Hypothalamus (tissue), 51 donors: Measurements from ENCODE around the gene MPL.

Experiments used
- DNase-seq, 51 donors: peaks; one replicate each; lab custom pipeline; 2025; lab: John Stamatoyannopoulos, UW

Gene MPL

DNA sequence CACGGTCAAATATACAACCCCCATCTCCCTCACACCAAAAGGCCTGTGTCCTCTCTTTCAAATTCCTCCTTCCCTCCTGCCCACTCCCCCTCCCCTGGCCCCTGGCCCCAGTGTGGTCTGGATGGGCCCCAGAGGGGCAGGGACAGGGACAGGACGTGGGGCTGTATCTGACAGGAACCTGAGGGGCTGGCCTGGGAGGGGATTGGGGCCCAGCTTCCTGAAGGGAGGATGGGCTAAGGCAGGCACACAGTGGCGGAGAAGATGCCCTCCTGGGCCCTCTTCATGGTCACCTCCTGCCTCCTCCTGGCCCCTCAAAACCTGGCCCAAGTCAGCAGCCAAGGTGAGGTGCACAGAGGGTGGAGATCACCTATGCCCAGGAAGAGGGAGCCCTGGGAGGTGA, at the start of gene MPL:
Gene MPL (plus strand): TSS at position 231 of the 400 bp plus-strand sequence. CDS start 31 bp downstream, at position 262.
- DNase-seq = no peak

DNA sequence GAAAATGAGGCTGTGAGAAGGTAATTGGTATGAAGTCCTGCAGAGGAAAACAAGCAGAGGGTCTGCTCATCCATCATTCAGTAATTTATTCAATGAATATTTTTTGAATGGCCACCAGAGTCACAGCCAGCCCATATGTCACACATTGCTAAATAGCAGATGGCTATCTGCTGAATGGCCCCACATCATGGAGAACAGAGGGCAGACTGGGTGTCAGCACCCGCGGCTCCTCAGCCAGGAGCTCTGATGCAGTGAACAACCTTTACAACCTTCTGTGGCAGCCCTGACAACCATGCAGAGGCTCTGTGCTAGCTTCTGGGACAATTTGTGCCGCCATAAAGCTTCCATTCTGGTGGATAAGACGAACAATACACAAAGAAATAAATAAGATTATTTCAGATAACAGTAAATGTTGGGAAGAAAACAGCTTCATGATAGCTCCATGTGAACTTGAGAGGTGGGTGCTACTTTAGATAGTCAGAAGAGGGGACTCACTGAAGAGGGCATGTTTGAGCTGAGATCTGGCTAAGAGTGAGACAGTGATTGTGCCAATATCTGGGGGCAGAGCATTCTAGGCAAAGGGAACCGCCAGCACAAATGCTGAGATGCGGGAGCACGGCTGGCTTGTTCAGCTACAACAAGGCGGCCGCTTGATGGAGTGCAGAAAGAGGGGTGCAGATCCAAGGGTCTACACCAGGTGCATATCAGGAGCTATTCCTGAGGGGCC, 49.4 kb upstream of the MPL start:
- DNase-seq = peak in 2 of 51 donors; percentile 17 to 26

DNA sequence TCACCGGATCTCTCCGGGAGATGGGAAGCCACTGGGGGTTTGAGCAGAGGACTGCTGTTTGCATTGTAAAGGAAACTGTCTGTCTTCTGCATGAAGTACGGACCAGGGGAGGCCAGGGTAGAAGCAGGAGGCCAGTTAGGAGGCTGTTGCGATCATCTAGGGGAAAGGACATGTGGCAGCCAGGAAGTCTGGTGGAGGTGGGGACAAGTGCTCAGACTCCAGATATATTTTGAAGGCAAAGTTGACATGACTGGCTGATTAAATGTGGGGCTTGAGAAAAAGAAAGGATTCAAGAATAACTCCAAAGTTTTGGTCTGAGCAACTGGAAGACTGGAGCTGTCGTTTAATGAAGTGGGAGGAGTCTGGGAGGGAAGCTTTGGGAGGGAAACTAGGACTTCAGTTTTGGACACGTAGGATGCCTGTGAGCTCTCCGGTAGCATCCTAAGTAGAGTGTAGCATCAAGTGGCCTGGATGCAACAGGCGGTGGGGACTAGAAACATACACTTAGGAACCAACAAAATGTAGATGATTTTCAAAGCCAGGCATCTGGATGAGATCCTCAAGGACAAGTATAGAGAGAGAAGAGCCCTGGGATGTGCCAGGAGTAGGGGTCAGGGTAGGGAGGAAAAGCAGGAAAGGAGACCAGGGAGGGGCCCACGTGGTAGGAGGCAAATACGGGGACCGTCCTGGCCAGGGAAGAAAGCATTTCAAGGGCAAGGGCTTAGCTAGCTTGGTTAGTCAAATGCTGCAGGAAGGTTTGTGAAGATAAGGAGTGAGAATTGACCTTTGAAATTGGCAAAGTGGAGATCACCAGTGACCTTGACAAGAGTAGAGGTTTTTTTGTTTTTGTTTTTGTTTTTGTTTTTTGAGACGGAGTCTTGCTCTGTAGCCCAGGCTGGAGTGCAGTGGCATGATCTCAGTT, 48.6 kb upstream of the MPL start:
- no peak for DNase-seq

DNA sequence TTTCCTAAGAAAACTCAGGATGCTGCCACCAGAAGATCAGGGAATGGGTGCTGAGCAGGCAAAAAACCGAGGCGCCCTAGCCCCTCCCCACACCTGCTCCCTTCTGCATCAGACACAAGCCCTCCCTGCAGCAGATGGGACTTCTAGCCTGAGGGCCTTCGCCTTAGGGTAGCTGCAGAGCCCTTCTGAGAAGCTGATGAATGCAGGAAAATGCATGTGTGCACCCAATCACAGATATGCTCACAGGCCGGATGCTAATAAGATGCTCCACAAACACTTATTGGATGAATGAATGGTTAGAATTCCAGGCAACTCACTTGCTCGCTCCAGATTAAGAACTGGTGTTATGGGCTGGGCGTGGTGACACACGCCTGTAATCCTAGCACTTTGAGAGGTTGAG, 45.4 kb upstream of the MPL start:
- peak in 1 of 51 donors; percentile 9 for DNase-seq

DNA sequence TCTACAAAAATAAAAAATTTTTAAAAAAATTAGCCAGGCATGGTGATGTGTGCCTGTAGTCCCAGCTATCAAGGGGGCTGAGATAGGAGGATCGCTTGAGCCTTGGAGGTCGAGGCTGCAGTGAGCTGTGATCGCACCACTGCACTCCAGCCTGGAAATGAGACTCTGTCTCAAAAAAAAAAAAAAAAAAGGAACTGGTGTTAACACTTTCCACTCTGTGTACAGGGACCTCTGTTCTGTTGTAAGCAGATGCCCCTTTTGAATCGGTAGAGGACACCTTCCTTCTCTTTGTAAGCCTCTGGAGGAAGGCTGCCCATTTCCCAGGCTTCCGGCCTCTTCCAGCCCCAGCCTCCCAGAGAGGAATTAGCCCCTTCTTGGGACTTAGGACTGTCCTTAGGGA, 44.9 kb upstream of the MPL start:
- no peak for DNase-seq

DNA sequence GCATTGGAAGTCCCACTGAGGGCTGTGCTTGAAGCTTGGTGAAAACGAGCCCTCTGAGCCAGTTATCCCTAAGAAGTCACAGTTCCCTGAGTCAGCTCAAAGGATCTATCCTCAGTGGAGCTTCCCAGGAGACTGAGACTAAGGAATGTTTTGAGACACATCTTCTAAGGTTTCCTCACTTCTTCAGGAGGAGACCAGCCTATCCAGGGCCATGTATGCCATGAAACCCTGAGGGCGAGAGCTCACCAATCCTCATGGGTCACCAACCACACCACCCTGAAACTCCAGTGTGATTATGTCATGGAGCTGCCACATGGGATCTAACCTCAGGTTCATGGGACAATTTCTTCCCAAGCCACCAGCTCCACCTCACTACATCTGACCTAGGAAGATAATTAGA, 44.4 kb upstream of the MPL start:
- DNase-seq = no peak

DNA sequence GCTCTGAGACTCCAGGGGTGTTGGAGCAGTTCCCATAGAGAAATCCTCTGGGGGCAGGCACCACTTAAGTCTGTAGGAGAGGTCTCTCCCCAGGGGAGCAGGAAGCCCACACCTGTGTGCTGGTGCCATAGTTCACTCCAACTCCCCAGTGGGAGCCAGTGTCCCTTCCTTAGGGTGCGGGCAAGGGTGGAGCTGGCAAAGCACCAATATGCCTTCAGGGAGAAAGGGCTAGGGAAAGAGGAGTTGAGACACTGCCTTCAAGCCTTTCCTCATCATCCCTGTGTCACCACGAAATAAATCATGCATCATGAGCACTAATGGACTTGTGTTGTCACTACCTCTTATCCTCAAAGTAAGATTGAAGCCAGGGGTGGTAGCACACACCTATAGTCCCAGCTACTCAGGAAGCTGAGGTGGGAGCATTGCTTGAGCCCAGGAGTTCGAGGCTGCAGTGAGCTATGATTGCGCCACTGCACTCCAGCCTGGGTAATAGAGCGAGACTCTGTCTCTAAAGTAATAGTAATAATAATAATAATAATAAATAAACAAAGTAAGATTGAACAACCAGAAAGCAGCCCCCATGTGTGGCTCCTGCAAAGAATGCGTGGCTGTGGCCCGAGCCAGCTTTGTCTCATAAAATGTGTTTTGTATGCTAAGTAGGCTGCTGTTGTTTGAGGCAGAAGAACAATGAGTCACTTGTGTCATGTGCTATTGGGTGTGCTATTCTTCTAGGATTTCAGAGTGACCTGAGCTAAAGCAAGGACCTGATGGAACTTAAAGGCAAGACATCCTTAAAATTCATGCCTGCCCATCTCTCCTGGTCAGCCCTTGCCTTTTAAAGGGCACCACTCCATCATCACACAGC, 43.5 kb upstream of the MPL start:
- peak in 33 of 51 donors; percentile 15 to 83 (median 46) for DNase-seq

DNA sequence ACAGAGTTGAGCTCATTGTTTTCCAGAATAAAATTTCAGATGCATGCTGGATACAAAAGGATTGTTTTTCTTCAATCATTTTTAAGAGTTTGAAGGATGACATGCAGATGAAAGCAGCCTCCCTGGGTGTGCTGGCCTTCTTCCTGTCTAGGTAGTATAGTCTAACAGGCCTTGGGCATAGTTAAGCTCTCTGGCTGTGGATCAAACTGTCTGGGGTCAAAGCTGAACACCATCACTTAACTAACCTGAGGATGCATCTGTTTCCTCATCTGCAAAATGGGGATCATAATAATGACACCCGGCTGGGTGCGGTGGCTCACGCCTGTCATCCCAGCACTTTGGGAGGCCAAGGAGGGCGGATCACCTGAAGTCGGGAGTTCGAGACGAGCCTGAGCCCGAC, 42.9 kb upstream of the MPL start:
- DNase-seq = peak in 1 of 51 donors; percentile 74

DNA sequence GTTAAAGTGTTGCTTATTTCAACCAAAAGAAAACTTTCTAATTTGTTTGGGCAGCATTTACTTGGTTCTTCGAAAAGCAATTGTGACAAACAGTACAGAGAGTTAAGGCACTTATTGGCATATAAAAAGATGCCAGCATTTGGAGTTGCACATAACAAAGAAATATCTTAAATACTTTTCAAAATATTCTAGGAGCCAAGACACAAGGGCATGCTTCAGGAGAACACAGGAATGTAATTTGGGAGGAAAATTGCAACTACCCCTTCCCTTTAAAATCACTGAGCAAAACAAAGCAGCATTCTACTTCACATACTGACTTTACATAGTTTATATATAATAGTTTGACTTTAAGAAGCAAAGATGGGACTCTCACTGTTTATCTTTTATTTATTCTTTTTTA, 41.4 kb upstream of the MPL start:
- DNase-seq = peak in 1 of 51 donors; percentile 20

DNA sequence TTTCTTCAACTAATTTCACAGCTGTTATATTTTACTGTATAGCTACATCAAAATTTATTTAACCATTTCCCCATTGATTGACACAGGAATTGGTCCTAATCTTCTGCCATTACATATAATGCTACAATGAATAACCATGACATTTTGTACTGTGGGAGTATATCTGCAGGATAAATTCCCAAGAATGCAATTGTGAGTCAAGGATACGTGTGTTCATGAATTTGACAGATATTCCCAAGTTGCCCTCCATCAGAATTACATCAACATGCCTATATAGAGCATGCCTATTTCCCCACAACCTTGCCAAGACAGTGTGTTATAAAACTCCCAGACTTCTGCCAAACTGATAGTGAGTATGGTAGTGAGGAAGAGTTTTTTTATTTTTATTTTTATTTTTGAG, 39.6 kb upstream of the MPL start:
- no peak for DNase-seq

DNA sequence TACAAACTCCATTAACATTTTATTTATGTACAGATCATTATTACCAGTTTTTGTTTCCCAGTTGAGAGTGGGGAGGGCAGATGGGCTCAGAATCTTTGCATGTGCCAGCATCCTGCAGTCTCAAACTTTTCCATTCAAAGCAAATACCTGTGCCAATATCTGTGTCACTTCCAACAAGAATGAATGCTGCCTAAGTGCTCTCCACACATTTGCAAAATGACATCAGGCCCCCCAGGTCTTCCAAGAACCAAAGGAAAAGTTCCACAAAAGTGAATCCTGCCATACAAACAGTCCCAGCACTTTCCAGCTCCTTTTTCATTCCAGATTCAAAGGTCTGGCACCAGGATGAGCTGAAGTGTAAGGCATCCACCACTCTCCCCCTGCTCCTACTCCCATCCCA, 38.5 kb upstream of the MPL start:
- DNase-seq = no peak

DNA sequence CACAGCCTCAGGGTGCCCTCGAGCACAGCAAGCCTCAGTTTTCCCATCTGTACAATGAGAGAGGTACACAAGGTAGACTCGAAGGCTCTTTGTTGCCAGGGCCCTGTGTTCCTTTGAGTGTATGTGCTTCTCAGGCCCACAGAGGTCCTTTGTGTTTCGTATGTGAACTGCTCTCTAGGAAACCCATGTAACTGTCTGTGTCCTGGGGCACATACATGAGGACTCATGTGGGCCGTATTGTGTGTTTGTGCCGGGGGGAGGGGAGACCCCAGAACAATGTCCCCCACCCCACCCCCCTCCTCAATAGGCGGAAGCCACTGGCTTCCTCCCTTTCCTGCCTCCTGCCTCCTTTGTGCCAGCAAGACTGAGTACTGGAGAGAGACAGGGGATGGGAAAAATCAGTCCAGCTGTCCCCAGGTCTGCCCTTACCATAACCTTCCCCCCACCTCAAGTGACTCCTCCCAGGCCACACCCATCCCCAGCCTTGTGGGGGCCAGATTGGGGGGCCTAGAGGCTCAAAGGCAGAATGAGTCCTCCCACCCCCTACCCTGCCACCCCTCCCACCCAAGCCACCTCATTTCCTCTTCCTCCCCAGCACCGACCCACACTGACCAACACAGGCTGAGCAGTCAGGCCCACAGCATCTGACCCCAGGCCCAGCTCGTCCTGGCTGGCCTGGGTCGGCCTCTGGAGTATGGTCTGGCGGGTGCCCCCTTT, 37.1 kb upstream of the MPL start, which contains the start of gene TIE1:
Gene TIE1 (plus strand): TSS at position 605 of the 717 bp plus-strand sequence. CDS start 90 bp downstream, at position 695.
- no peak for DNase-seq

DNA sequence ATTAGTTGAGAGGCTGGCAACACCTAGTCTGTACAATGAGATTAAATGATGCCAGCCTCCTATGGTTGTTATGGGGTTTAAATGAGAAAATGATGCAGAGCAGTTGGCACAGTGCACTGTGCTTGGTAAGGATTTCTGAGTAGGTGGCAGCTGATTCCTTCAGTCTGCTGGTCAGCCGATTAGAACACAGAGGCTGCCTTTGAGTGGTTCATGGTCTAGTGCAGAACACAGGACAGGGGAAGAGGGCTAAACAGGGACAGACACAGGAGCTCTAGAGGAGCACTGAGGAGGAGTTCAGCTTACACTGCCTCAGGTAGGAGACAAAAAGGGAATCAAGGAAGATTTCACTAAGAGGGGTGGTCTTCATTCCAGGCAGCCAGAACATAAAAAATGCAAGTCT, 35.4 kb upstream of the MPL start:
- DNase-seq = no peak

DNA sequence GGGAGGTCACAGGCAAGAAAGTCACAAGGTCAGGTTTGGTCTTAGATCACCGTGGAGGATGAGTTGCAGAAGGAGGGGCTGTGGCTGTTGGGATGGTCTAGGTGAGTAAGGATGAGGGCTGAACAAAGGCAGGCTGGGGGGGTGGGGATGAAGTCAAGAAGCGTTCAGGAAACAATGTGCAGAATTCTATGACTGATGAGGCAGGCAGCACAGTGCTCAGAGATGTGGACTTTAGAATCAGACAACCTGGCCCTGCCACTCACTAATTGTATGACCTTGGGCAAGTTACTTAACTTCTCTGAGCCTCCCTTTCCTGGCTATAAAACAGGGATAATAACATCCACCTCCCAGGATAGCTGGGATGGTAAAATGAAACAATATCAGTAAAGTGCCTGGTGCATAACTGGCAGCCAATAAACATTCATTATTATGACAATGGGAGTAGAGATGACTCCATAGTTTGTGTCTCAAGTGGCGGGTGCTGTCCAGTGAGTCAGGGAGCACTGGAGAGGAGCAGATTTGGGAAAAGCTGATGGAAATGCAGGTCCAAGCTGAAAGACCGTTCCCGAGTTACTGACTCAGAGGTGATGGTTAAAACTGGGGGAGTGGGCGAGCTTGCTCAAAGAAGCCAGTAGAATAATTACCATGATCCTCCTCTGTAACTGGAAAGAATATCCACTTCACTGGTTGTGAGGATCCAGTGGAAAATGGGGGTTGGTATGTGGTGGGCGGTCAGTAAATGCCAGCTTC, 34.7 kb upstream of the MPL start:
- DNase-seq = no peak

DNA sequence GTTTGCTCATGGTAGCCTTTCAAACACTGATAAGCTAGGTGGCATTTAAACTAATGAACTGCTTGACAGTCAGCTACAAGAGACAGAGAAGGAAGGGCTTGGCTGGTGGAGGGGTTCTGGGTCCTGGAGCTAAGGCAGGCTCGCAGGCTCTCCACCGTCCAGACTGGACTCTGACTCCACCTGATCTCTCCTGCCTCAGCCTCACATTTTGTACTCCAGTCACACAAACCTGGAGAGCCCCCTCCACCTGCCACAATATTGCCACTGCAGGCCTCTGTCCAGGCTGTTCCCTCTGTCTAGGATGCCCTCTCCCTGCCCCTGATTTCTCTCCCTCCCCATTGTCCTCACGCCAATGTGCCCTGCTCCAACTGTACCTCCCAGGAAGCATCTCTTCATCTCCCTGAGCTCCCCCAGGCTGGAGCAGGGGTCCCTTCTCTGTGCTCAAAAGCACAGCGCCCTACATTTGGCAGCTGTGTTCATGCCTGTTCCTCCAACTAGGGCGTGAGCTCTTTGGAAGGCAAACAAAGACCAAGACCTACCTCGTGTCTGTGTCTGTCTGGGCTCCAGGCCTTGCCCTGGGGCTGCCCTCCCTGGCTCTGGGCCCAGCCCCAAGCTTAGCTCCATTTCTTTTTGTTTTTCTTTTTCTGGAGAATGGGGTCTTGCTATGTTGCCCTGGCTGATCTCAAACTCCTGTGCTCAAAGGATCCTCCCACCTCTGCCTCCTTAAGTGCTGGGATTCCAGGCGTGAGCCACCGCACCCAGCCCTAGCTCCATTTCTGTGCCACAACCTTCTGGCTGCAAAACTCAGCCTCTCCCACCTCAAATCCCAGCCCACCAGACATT, 33.9 kb upstream of the MPL start:
- DNase-seq = peak in 1 of 51 donors; percentile 14

DNA sequence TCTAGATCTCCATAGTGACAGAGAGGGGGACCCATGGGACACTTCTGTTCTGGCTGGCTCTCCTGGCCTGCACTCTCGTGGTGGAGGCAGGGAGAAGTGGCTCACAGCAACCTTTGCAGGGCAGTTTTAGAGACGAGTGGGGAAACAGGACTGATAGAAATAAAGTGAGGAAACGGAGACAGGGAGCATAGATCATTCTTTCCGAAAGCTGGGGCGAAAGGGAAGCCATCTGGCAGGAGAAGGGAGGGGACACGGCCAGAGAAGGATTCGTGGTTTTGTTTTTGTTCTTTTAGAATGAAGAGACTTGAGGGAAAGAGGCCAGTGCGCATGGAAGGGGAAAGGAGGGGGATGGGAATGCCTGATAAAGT, 33.3 kb upstream of the MPL start:
- no peak for DNase-seq

DNA sequence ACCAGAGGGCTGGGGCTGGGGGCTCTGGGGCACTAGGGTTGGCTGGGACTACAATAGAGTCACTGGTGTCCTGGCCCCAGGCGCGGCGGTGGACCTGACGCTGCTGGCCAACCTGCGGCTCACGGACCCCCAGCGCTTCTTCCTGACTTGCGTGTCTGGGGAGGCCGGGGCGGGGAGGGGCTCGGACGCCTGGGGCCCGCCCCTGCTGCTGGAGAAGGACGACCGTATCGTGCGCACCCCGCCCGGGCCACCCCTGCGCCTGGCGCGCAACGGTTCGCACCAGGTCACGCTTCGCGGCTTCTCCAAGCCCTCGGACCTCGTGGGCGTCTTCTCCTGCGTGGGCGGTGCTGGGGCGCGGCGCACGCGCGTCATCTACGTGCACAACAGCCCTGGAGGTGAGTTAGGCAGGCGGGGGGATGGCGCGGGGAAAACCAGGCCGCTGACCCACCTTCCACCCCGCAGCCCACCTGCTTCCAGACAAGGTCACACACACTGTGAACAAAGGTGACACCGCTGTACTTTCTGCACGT, 32.8 kb upstream of the MPL start:
- DNase-seq = no peak

DNA sequence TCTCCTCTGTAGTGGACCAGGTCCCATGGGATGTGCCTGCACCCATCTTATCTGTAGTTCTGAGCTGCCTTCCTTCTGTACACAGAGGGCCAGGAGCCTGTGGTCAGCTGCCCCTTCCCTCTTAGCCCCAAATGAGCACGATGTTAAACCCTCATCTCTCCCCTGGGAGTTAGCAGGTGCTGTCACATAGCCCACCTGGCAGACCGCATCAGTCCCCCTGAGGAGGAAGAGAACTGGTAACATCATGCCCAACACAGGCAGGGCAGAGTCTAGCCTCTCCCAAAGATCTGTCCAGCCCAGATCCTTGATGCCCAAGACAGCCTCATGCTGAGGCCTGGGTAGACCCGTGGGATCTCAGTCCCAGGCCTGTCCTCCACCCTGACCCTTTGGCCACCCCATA, 32.2 kb upstream of the MPL start:
- DNase-seq = no peak
